Colon (tissue), 2 donors: ENCODE results near the gene CPN1.

Experiments used
- FAIRE-seq: peaks from 2 replicates; lab custom pipeline; 2012; peaks lifted over from hg19 to GRCh38; lab: Jason Lieb, UNC
- donor health status: control.
- donor health status: control.

The CPN1 gene

DNA sequence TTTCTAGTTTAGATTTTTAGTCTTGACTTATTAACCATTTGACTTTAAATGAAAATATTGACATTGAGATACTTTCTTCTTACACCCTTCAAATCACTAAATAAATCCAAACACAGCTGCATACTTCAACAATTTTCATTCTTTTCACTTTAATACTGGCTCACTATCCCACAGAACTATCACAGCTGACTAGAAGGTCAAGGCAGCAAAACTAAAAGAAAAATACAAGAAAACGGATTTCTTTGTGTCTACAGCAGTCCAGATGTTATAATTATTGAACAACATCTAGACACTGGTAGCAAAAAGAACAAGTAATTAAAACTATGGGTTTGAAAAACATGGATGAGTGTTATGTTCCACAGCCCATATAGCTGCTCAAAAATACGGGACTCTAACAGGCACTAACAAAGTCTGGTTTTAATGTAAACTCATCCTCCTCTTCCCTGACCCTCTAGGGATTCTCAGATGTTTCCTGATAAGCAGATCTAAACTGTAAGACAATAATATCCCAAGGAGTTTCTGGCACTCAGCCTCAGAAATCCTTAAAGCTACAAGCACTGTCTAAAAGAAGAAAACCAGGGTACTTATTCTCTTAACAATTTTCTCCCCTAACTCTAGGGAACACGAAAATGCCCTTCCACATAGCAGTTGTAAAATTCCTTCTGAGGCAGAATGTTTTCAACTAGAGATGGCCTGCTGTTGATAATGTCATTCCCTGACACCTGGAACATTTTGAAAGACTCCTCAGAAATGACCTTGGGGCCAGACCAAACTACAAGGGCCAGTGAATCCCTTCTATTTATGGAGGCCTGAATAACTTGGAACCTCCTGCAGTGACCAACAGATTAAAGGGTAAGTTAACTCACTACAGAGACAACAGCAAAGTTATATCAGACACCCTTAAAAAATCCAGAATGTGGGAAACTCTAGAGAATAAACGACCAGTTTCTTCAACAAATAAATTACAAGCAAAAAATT lies 84.7 kb downstream of the CPN1 start:
- FAIRE-seq, result no peak

DNA sequence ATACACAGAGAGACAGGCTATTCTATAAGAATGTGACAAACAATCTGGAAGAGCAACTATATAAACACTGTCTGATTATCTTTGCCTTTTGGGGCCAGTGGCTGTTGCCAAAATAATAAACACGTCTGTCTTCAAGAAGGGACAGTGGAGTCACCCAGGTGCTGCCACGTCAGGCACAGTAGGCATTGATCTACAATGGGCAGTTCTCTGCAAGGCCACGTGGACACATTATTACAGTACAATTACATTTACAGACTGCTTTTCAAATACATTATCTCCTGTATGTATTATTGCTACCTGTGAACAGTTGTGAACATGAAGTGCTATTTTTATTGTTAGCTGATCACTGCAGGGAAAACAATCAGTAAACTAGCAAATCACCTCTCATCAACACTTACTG lies 86.0 kb downstream of the CPN1 start:
- FAIRE-seq, result no peak

DNA sequence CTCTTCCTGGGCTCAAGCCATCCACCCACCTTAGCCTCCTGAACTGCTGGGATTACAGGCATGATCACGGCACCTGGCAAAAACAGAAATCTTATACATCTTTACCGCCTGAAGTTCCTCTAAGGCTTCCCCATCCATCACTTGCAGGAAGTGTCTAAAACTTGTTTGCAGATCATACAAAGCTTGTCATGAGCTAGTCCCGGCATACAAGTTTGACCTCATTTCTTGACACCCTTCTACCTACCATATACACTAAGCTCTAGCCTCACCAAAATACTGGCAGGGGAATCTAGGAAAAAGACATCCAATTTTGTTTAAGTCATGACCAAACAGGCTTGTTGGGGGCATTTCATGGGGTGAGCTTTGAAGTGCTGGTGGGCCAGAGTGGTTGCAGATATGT lies 86.4 kb downstream of the CPN1 start:
- FAIRE-seq, result no peak

DNA sequence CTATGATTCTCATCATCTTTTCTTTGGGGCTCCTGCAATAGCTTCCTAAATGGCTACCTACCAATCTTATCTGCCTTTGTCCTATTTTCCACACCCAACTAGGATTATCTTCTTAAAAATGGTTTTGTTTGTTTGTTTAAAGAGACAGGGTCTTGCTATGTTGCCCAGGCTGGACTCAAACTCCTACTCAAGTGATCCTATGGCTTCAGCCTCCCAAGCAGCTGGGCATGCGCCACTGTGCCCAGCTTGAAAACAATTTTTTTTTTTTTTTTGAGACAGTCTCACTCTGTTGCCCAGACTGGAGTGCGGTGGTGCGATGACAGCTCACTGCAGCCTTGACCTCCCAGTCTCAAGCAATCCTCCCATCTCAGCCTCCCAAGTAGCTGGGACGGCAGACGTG lies 86.9 kb downstream of the CPN1 start:
- no peak for FAIRE-seq

- FAIRE-seq, result no peak
Measured at GRCh38 chr10:99993701-99994689, 87.7 kb downstream of the CPN1 start.
